Endothelial cell (in vitro differentiated cells): Measurements from ENCODE around the gene SP110. TPM values are rescaled to one million over a fixed set of nuclear protein-coding genes. Genes with fewer than 3 reads are reported as not detected.

Source experiments
- DNase-seq: peaks from one replicate; pipeline ENCODE4 v3.0.0; 2021; ENCODE audit warnings: low spot score
- H3K27ac Mint-ChIP-seq: one replicate; pipeline ENCODE4 v1.8.0; 2021; ENCODE audit warnings: mixed read lengths, inconsistent platforms; ENCODE audit not compliant: unreplicated experiment
- H3K27me3 Mint-ChIP-seq: one replicate; pipeline ENCODE4 v1.8.0; 2021; ENCODE audit warnings: mild to moderate bottlenecking, moderate library complexity, mixed read lengths, inconsistent platforms; ENCODE audit not compliant: unreplicated experiment
- H3K36me3 Mint-ChIP-seq: one replicate; pipeline ENCODE4 v1.8.0; 2021; ENCODE audit warnings: mild to moderate bottlenecking, low read depth, mixed read lengths, inconsistent platforms; ENCODE audit not compliant: unreplicated experiment
- H3K4me1 Mint-ChIP-seq: one replicate; pipeline ENCODE4 v1.8.0; 2021; ENCODE audit warnings: mild to moderate bottlenecking, mixed read lengths, inconsistent platforms; ENCODE audit not compliant: unreplicated experiment
- H3K4me3 Mint-ChIP-seq: one replicate; pipeline ENCODE4 v1.8.0; 2021; ENCODE audit warnings: mild to moderate bottlenecking, mixed read lengths, inconsistent platforms; ENCODE audit not compliant: unreplicated experiment
- H3K9me3 Mint-ChIP-seq: one replicate; pipeline ENCODE4 v1.8.0; 2021; ENCODE audit warnings: mixed read lengths, inconsistent platforms; ENCODE audit not compliant: unreplicated experiment
- total RNA-seq: library from RNA; stranded (reverse); fragmentation: NEBNext Ultra II Directional; extraction: Animal tissue kit (Norgen Biotek cat#: 25700); gene quantifications from one replicate; pipeline ENCODE4 v1.2.1, GENCODE V29; 2021; ENCODE audit not compliant: unreplicated experiment
- TF ChIP-seq, protein P1 (sequence below): fragments of 200-600 bp; sonication (generic); IDR thresholded peaks from one replicate; pipeline ENCODE4 v1.5.0; 2021; ENCODE audit warnings: antibody characterized with exemption; ENCODE audit not compliant: unreplicated experiment

SP110 gene
- total RNA-seq, 1 donor from 2014 or later, result 5.3 TPM

DNA sequence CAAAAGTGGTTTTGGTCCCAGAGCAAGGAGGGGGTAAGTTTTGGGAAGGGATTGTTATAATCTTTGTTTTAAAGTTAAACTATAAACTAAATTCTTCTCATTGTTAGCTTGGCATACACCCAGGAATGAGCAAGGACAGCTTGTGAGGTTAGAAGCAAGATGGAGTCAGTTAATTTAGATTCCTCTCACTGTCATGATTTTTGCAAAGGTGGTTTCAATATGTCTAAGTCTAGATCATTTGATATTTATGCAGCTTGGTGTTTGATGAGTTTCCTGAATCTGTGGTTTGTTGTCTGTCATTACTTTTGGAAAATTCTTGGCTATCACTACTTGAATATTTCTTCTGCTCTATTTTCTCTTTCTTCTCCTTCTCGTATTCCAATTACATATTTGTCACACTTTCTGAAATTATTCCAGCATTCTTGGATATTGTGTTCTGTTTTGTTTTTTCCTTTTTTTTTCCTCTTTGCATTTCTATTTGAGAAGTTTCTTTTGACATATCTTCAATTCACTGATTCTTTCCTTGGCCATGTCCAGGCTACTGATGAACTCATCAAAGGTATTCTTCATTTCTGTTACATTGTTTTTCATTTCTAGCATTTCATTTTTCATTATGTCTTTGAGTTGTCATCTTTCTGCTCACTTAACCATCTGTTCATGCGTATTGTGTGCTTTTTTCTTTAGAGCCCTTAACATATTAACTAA is 10.9 kb upstream of the SP110 start:
- H3K4me3 Mint-ChIP-seq, result no peak overlapping the region
- TF ChIP-seq, protein P1, sequence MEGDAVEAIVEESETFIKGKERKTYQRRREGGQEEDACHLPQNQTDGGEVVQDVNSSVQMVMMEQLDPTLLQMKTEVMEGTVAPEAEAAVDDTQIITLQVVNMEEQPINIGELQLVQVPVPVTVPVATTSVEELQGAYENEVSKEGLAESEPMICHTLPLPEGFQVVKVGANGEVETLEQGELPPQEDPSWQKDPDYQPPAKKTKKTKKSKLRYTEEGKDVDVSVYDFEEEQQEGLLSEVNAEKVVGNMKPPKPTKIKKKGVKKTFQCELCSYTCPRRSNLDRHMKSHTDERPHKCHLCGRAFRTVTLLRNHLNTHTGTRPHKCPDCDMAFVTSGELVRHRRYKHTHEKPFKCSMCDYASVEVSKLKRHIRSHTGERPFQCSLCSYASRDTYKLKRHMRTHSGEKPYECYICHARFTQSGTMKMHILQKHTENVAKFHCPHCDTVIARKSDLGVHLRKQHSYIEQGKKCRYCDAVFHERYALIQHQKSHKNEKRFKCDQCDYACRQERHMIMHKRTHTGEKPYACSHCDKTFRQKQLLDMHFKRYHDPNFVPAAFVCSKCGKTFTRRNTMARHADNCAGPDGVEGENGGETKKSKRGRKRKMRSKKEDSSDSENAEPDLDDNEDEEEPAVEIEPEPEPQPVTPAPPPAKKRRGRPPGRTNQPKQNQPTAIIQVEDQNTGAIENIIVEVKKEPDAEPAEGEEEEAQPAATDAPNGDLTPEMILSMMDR, result no peak
- H3K27ac Mint-ChIP-seq, result no peak overlapping the region
- no peaks in the 10 kb centered on the region for H3K27me3 Mint-ChIP-seq
- no peaks in the 10 kb centered on the region for H3K36me3 Mint-ChIP-seq
- H3K4me1 Mint-ChIP-seq, result peaks cover 6% of the 10 kb centered on the region
- no peak for DNase-seq
- no peaks in the 10 kb centered on the region for H3K9me3 Mint-ChIP-seq

DNA sequence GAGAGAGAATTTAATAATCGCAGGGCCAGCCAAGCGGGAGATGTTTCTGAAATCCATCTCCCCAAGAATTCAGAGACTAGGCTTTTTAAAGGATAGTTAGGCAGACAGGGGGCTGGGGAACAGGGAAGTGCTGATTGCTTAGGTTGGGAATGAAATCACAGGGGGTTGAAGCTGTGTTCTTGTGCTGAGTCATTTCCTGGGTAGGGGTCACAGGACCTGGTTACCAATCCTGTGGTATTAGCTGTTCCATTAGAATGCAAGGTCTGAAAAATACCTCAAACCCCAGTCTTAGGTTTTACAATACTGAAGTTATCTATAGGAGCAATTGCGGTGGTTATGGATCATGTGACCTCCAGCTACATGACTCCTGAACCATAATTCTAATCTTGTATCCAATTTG is 10.3 kb upstream of the SP110 start:
- H3K36me3 Mint-ChIP-seq, result no peaks in the 10 kb centered on the region
- DNase-seq, result no peak
- no peaks in the 10 kb centered on the region for H3K27me3 Mint-ChIP-seq
- no peak overlapping the region for H3K27ac Mint-ChIP-seq
- H3K9me3 Mint-ChIP-seq, result no peaks in the 10 kb centered on the region
- peaks cover 6% of the 10 kb centered on the region for H3K4me1 Mint-ChIP-seq
- no peak overlapping the region for H3K4me3 Mint-ChIP-seq
- TF ChIP-seq, protein P1, result no peak

DNA sequence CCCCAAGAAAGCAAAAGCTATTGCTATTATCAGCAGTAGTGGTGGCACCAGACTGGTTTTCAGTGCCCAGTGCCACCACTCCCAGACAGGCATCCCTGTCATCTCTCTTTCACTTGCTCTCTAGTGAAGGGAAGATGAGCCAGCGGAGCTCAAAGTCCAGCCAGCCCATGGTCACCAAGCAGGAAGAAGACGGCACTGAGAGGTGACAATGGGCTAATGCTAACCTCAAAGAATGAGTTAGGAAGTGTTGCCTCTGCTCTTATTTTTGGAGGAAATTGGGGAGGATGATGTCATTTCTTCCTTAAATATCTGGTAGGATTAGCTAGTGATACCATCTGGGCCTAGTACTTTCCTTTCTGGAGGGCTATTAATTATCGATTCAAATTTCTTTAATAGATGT is 7.4 kb upstream of the SP110 start:
- Mint-ChIP-seq H3K4me1 (peaks cover 6% of the 10 kb centered on the region), H3K27me3 (no peaks in the 10 kb centered on the region), H3K36me3 (no peaks in the 10 kb centered on the region), H3K27ac (no peak overlapping the region), H3K9me3 (no peaks in the 10 kb centered on the region), H3K4me3 (no peak overlapping the region)
- TF ChIP-seq, protein P1, result no peak
- DNase-seq, result no peak

DNA sequence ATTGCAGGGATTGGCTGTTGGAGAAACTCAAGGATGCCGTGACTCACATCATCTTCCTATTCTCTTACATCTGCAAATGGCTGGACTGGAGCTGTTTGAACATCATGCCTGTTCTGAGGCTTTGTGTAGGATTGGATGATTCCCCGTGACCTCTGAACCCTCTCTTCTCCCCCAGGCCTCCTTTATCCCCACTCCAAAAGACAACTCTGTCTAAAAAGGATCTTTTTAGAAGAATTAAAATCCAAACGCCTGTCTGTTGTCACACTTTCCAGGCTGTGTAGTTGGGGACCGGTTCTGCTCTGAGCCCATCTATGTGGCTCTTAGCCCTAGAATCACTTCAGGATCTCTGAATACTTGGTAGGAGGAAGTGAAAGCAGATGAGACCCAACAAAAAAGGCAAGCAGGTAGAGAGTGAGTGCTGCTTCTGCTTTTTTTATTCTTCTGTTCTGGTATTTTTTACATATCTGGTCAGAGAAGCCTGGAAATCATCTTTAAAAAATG is 6.3 kb upstream of the SP110 start:
- TF ChIP-seq, protein P1, result no peak
- DNase-seq, result no peak
- H3K4me3 Mint-ChIP-seq, result no peak overlapping the region
- no peaks in the 10 kb centered on the region for H3K36me3 Mint-ChIP-seq
- H3K9me3 Mint-ChIP-seq, result no peaks in the 10 kb centered on the region
- no peaks in the 10 kb centered on the region for H3K27me3 Mint-ChIP-seq
- H3K4me1 Mint-ChIP-seq, result peaks cover 6% of the 10 kb centered on the region
- H3K27ac Mint-ChIP-seq, result no peak overlapping the region

DNA sequence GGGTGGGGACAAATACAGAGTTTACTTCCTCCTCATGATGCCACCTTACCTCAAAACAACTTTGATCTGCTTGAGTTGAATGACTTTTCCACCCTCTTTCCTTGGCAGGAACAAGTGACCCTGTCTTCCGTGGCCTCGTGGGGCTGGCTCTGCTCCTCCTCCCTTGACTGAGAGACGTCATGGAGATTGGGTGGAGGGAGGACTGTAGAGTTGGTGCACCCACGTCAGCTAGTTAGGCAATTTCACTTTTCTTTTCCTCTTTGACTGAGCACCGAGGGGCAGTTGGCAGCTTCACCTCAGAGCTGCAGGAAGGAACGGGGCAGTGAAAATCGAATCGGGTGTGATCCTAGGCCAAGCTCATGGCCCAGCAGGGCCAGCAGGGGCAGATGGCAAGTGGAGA is 5.7 kb upstream of the SP110 start, which contains the start of gene SP140:
Gene SP140, plus strand, starts transcription at position 251 of the 400 bp plus-strand sequence. Its CDS starts 109 bp downstream, at position 360.
- Mint-ChIP-seq H3K27me3 (no peaks in the 10 kb centered on the region), H3K4me1 (peaks cover 6% of the 10 kb centered on the region), H3K4me3 (no peak within 1 kb of the TSS), H3K9me3 (no peaks in the 10 kb centered on the region), H3K27ac (no peak within 1 kb of the TSS), H3K36me3 (no peaks in the 10 kb centered on the region)
- DNase-seq, result no peak
- TF ChIP-seq, protein P1, result no peak
